Smooth muscle cell (in vitro differentiated cells): ENCODE measurements around the gene HOXA7. TPM values are rescaled to one million over a fixed set of nuclear protein-coding genes. Genes with fewer than 3 reads are reported as not detected.

Experiments used
- DNase-seq: peaks from one replicate; lab custom pipeline; 2025; ENCODE audit not compliant: unreplicated experiment; lab: John Stamatoyannopoulos, UW
- H2AFZ ChIP-seq: fragments of 200-600 bp; sonication (generic); 2 replicates; pipeline ENCODE4 v1.6.0; 2016; ENCODE audit warnings: antibody characterized with exemption, low read depth, mild to moderate bottlenecking
- H3F3A ChIP-seq: fragments of 200-600 bp; sonication (generic); 2 replicates; pipeline ENCODE4 v1.6.0; 2017; ENCODE audit warnings: antibody characterized with exemption, low read depth
- H3K27ac ChIP-seq: fragments of 200-600 bp; sonication (generic); 2 replicates; pipeline ENCODE4 v1.5.1; 2016; ENCODE audit warnings: low read depth, mild to moderate bottlenecking
- H3K27me3 ChIP-seq: fragments of 200-600 bp; sonication (generic); 2 replicates; pipeline ENCODE4 v1.6.1; 2016; ENCODE audit warnings: low read depth, mild to moderate bottlenecking
- H3K36me3 ChIP-seq: fragments of 200-600 bp; sonication (generic); 2 replicates; pipeline ENCODE4 v1.5.1; 2016; ENCODE audit warnings: low read depth
- H3K4me1 ChIP-seq: fragments of 200-600 bp; sonication (generic); 2 replicates; pipeline ENCODE4 v1.5.1; 2016; ENCODE audit warnings: low read depth
- H3K4me2 ChIP-seq: fragments of 200-600 bp; sonication (generic); 2 replicates; pipeline ENCODE4 v1.6.0; 2016; ENCODE audit warnings: mild to moderate bottlenecking
- H3K4me3 ChIP-seq: fragments of 200-600 bp; sonication (generic); 2 replicates; pipeline ENCODE4 v1.5.1; 2016; ENCODE audit warnings: mild to moderate bottlenecking
- H3K79me2 ChIP-seq: fragments of 200-600 bp; sonication (generic); 2 replicates; pipeline ENCODE4 v1.6.0; 2016; ENCODE audit warnings: low read depth, mild to moderate bottlenecking
- H3K9ac ChIP-seq: fragments of 200-600 bp; sonication (generic); 2 replicates; pipeline ENCODE4 v1.6.0; 2016; ENCODE audit warnings: low read depth
- H3K9me3 ChIP-seq: fragments of 200-600 bp; sonication (generic); replicated peaks from 2 replicates; pipeline ENCODE4 v1.5.1; 2016; ENCODE audit warnings: low read depth
- H4K20me1 ChIP-seq: fragments of 200-600 bp; sonication (generic); 2 replicates; pipeline ENCODE4 v1.6.0; 2016; ENCODE audit warnings: low read depth
- CTCF ChIP-seq: fragments of 200-600 bp; sonication (generic); IDR thresholded peaks from 2 replicates; pipeline ENCODE4 v1.5.1; 2017; ENCODE audit warnings: borderline replicate concordance, mild to moderate bottlenecking, antibody characterized with exemption; ENCODE audit not compliant: insufficient read depth, poor library complexity, severe bottlenecking
- WGBS: methylation state at CpG from one replicate; pipeline ENCODE4 v1.1.7; 2016; ENCODE audit warnings: low lambda C conversion rate; 5-methylcytosine and 5-hydroxymethylcytosine counted together
- polyA plus RNA-seq: library from polyadenylated mRNA; unstranded; fragments of >200 nt; fragmentation: Nextera tagmentation; extraction: Ambion mirVana; gene quantifications from 2 replicates; pipeline ENCODE4 v1.2.1, GENCODE V29; 2016
- total RNA-seq: library from RNA; depleted of rRNA; stranded (reverse); fragments of >200 nt; gene quantifications from 2 replicates; pipeline ENCODE4 v1.2.3, GENCODE V29; 2014

Gene HOXA7
- total and polyA plus RNA-seq, 2 experiments from 2014 or later: 0.72 to 1.2 TPM

DNA sequence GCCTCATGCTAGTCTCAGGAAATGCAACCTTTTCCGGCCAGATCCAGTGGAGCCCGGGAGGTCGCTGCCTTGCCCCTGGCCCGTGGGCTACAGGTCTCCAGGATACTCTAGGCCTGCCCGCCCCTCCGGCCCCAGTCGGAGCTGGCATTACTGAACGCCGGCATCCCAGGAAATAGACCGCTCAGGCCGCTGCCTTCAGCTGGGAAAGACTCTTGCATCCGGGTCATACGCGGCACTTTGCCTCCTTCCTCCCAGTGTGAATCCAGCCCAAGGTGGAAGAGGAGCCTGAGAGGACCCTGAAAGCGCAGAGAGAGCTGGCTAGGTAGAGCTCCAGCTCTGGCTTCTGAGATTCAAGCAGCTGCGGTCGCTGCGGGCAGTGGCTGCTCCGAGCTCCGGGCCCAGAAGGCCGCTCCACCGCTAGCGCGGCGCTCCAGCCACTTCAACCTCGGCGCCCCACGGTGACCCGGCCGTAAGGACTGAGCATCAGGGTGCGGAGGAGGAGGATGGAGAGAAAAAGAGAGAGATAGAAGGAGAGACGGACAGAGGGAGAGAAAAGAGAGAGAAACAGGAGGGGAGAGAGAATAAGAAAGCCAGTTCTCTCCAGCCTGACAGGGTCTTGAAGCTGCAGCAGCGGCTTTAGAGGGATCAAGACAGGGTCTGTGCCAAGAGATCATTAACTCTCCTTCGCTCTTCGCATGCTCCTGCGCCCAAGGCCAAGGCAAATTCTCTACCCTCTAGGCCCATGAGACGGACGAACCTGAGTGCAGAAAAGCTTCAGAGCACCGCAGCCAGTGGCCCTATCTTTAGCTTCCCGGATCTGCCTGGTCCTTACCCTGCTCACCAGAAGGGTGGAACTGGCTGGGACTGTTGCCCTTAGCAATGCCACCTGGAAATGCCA, 19.4 kb upstream of the HOXA7 start:
- Histone ChIP-seq H3K27me3 (peaks cover 17% of the 10 kb centered on the region), H3K4me2 (peak overlapping the region; percentile 89), H3K4me3 (peak overlapping the region; percentile 67), H3K27ac (peak overlapping the region; percentile 95), H3F3A (no peaks in the 10 kb centered on the region), H3K36me3 (no peaks in the 10 kb centered on the region), H2AFZ (no peak overlapping the region), H3K9ac (peak overlapping the region; percentile 45), H3K79me2 (peaks cover 86% of the 10 kb centered on the region), H3K9me3 (no peaks in the 10 kb centered on the region), H3K4me1 (no peaks in the 10 kb centered on the region), H4K20me1 (peaks cover 37% of the 10 kb centered on the region)
- no peak for DNase-seq
- no peak for TF ChIP-seq CTCF
- 20% methylated on average over 40 of the region's 40 CpGs for WGBS

DNA sequence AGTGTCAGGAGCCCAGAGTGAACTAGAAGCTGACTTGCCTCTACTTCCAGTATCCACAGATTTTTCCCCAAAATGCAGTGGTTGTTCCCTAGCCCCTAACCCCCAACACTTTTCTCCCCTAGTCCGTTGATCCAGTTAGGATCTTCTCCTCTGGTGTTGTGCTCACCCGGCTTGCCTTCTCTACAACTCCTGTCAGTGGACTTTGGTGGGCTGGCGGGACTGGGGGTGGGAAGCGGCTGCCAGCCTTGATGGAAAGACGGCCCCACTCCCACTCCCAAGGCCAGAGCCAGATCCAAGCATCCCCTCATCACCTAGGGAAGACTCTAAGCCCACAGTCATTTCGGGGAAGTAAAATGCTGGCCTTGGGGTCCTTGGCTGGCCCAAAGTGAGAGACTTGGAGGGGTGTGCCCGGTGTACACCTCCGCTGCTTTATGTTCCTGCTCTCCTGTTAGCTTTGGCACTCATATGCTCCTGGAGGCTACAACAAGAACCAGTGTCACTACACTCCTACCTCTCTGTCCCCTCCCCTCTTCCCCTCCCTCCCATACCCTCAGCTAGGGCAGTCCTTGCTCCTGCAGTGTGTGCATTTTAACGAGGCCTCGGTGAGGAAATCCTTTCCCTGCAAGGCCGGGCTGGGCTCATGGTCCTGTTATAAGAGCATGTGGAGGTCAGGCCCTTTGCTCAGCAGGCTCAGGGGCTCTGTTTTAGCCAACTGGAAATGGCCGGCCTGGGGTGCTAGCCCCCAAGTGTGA, 18.6 kb upstream of the HOXA7 start:
- peak overlapping the region; percentile 62 for H2AFZ ChIP-seq
- H3K27ac ChIP-seq: peak overlapping the region; percentile 95
- H3K4me3 ChIP-seq: peak overlapping the region; percentile 67
- TF ChIP-seq CTCF: no peak
- H3K4me1 ChIP-seq: no peaks in the 10 kb centered on the region
- no peaks in the 10 kb centered on the region for H3K36me3 ChIP-seq
- no peak for DNase-seq
- no peaks in the 10 kb centered on the region for H3K9me3 ChIP-seq
- H3K4me2 ChIP-seq: peak overlapping the region; percentile 89
- WGBS: 27% methylated on average over 12 of the region's 12 CpGs
- peaks cover 25% of the 10 kb centered on the region for H3K27me3 ChIP-seq
- H3K9ac ChIP-seq: peak overlapping the region; percentile 88
- peaks cover 40% of the 10 kb centered on the region for H4K20me1 ChIP-seq
- H3K79me2 ChIP-seq: peaks cover 94% of the 10 kb centered on the region
- no peaks in the 10 kb centered on the region for H3F3A ChIP-seq

DNA sequence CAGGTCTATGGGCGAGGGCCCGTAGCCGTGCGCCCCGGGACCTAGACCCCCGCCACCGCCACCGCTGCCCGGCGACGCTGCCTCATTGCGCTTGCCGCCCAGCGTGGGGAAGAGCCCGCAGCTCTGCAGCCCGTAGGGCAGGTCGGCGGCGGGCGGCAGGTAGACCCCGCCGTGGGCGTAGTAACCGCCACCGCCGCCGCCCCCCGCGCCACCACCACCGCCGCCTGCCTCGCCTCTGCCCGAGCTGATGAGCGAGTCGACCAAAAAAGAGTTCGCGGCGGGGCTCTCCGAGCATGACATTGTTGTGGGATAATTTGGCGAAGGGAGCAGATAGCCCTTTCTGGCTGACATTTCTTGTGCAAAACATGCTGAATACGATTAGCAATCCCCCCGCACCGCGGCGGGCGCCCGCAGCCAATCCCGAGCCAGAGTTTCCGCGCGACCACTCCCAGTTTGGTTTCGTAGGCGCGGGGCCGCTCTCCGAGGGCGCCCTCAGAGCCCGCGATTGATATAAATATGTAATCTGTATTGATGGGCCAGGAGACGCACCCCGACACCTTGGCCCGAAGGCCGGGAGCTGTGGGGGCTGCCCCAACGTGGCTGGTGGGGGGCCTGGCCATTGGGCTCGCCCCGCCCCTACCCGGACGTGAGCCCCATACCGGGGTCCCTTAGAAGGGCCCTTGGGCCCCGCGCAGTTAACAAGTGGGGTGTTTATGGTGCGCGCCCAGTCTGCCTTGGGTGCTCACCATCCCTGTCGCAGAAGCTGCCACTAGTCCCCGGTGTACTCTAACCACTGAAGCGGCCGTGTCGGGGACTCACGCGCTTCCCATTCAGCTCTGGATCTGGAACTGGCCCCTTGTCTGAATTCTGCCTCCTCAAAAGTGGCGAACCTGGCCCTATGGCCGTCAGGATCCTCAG, 17.7 kb upstream of the HOXA7 start, which contains the start of gene HOXA10:
Gene HOXA10 (minus strand): TSS at position 365 of the 918 bp plus-strand sequence. CDS start 14 bp downstream, at position 351.
- no peaks in the 10 kb centered on the region for H3F3A ChIP-seq
- 6% methylated on average over 77 of the region's 82 CpGs for WGBS
- no peaks in the 10 kb centered on the region for H3K4me1 ChIP-seq
- H2AFZ ChIP-seq: peak within 1 kb of the TSS; percentile 62
- no peak for TF ChIP-seq CTCF
- H3K9ac ChIP-seq: peak within 1 kb of the TSS; percentile 88
- H3K27me3 ChIP-seq: peaks cover 25% of the 10 kb centered on the region
- peak within 1 kb of the TSS; percentile 67 for H3K4me3 ChIP-seq
- peak within 1 kb of the TSS; percentile 89 for H3K4me2 ChIP-seq
- no peak for DNase-seq
- H3K79me2 ChIP-seq: peaks cover 100% of the 10 kb centered on the region
- H3K36me3 ChIP-seq: no peaks in the 10 kb centered on the region
- H3K27ac ChIP-seq: peak within 1 kb of the TSS; percentile 95
- H3K9me3 ChIP-seq: no peaks in the 10 kb centered on the region
- peaks cover 40% of the 10 kb centered on the region for H4K20me1 ChIP-seq
